Measurements from ENCODE around the gene AIPL1. TPM values are rescaled to one million over a fixed set of nuclear protein-coding genes. Genes with fewer than 3 reads are reported as not detected.

AIPL1 gene
- total RNA-seq, 2 experiments from 2014 or later = not detected

DNA sequence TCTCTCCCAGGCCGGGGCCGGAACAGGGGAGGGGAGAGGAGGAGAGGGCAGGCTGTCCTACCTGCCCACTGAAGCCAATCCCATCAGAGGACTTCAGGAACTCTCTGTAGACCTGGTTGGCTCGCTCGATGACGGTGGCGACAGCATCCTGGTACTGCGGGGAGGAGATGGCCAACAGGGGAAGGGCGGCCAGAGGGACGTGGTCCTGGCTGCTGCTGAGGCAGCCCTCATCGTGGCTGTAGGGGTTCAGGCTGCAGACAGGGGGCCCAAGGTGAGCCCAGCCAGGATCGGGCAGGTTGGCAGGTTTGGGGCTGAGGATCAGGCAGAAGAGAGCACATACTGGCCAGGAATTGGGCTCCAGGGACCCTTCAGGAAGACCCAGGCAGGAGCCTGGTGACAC, 43.6 kb upstream of the AIPL1 start:
- no peaks in the 10 kb centered on the region for H3K4me1 Mint-ChIP-seq (ENCODE audit: low read depth)
- H3K36me3 Mint-ChIP-seq (ENCODE audit: low read depth) = no peaks in the 10 kb centered on the region
- no peaks in the 10 kb centered on the region for H3K9me3 Mint-ChIP-seq
- no peak overlapping the region for H3K27ac Mint-ChIP-seq
- Histone ChIP-seq H3K9me3 (ENCODE audit: control insufficient read depth in 1 of 2, insufficient read depth in 1 of 2, low read length in 2 of 2) (no peaks in the 10 kb centered on the region), H3K27ac (ENCODE audit: low read depth in 1 of 2, low read length in 2 of 2) (no peak overlapping the region), H3K36me3 (ENCODE audit: insufficient read depth, low read length) (no peaks in the 10 kb centered on the region), H3K4me1 (ENCODE audit: insufficient read depth, low read length) (no peaks in the 10 kb centered on the region), H3K4me3 (ENCODE audit: low read length) (no peak overlapping the region), H3K27me3 (ENCODE audit: control insufficient read depth in 1 of 2, insufficient read depth in 2 of 2, low read length in 2 of 2) (no peaks in the 10 kb centered on the region)
- POLR2A ChIA-PET = no interaction called here
- H3K4me3 Mint-ChIP-seq = no peak overlapping the region
- no peak for DNase-seq
- ATAC-seq (ENCODE audit: poor library complexity) = no peak
- intact Hi-C loops (cut with DNase I, micrococcal nuclease) = loop anchor here in 1 of 2 experiments (10.0 kb wide), 1 partner anchor 526 kb away; no protein-coding TSS in a partner anchor
- CTCF ChIA-PET = no interaction called here
- TF ChIP-seq, protein P1, sequence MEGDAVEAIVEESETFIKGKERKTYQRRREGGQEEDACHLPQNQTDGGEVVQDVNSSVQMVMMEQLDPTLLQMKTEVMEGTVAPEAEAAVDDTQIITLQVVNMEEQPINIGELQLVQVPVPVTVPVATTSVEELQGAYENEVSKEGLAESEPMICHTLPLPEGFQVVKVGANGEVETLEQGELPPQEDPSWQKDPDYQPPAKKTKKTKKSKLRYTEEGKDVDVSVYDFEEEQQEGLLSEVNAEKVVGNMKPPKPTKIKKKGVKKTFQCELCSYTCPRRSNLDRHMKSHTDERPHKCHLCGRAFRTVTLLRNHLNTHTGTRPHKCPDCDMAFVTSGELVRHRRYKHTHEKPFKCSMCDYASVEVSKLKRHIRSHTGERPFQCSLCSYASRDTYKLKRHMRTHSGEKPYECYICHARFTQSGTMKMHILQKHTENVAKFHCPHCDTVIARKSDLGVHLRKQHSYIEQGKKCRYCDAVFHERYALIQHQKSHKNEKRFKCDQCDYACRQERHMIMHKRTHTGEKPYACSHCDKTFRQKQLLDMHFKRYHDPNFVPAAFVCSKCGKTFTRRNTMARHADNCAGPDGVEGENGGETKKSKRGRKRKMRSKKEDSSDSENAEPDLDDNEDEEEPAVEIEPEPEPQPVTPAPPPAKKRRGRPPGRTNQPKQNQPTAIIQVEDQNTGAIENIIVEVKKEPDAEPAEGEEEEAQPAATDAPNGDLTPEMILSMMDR (IDR thresholded peaks at IDR 0.05) = no peak
- no peaks in the 10 kb centered on the region for H3K27me3 Mint-ChIP-seq

DNA sequence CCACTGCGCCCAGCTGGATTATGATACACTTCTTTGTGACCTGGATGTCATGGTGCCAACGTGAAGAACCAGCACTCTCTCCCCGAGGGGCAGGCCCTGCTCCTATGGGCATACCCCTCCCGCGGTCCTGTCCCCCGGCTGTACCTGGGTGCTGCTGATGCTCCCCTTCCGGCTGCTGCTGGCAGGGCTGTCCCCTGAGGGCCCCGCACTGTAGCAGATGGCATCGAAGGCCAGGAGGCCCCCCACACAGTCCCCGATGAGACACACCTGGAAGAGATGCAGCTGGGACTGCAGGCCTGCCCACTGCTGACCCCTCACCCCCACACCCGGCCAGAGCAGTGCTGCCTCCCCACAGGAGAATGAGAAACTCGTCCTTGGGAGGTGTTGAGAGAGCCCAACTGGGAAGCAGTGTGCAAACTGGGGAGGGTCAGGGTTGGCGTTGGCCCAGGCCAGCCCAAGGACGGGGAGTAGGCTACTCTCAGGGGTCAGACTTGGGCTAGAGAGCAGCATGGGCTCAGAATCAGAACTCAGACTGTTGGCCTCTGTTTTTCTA, 43.0 kb upstream of the AIPL1 start:
- H3K27me3 Mint-ChIP-seq = no peaks in the 10 kb centered on the region
- no peak overlapping the region for H3K4me3 ChIP-seq (ENCODE audit: low read length)

DNA sequence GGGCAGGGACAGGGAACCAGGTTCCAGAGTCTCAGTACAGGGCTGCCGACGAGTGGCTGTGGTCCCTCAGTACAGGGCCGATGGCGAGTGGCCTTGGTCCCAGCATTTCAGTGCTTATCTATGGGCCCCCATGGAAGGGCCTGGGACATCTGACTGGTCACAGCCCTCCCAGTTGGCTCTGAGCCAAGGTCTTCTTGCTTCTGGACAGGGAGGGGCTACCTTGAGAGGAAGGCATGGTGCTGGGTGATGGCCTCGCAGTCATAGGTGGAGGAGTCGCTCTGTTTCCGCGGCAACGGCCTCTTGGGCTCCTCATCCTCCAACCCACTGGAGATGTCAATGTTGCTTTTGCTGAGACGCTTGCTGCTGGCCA, 41.9 kb upstream of the AIPL1 start:
- H3K4me3 ChIP-seq (ENCODE audit: low read length) = no peak overlapping the region
- intact Hi-C loops (cut with DNase I, micrococcal nuclease) = loop anchor here in 1 of 2 experiments (10.0 kb wide), 1 partner anchor 528 kb away; no protein-coding TSS in a partner anchor

More for the DNA sequence above, 43.0 kb upstream of the AIPL1 start:
- Mint-ChIP-seq H3K27ac (no peak overlapping the region), H3K36me3 (ENCODE audit: low read depth) (no peaks in the 10 kb centered on the region), H3K4me3 (no peak overlapping the region), H3K9me3 (no peaks in the 10 kb centered on the region), H3K4me1 (ENCODE audit: low read depth) (no peaks in the 10 kb centered on the region)
- DNase-seq (no peak), ATAC-seq (ENCODE audit: poor library complexity) (no peak)
- Histone ChIP-seq H3K27me3 (ENCODE audit: control insufficient read depth in 1 of 2, insufficient read depth in 2 of 2, low read length in 2 of 2) (no peaks in the 10 kb centered on the region), H3K36me3 (ENCODE audit: insufficient read depth, low read length) (no peaks in the 10 kb centered on the region), H3K9me3 (ENCODE audit: control insufficient read depth in 1 of 2, insufficient read depth in 1 of 2, low read length in 2 of 2) (no peaks in the 10 kb centered on the region), H3K27ac (ENCODE audit: low read depth in 1 of 2, low read length in 2 of 2) (no peak overlapping the region), H3K4me1 (ENCODE audit: insufficient read depth, low read length) (peaks cover 6% of the 10 kb centered on the region)
- TF ChIP-seq, protein P1 (IDR thresholded peaks at IDR 0.05) = no peak
- ChIA-PET CTCF (no interaction called here), POLR2A (no interaction called here)
- intact Hi-C loops (cut with DNase I, micrococcal nuclease) = loop anchor here in 1 of 2 experiments (10.0 kb wide), 1 partner anchor 527 kb away; no protein-coding TSS in a partner anchor

More for the DNA sequence above, 41.9 kb upstream of the AIPL1 start:
- no peak overlapping the region for H3K27ac Mint-ChIP-seq
- no peaks in the 10 kb centered on the region for H3K27me3 Mint-ChIP-seq
- TF ChIP-seq, protein P1 (IDR thresholded peaks at IDR 0.05) = no peak
- H3K36me3 Mint-ChIP-seq (ENCODE audit: low read depth) = no peaks in the 10 kb centered on the region
- CTCF ChIA-PET = no interaction called here
- DNase-seq = no peak
- Histone ChIP-seq H3K4me1 (ENCODE audit: insufficient read depth, low read length) (peaks cover 6% of the 10 kb centered on the region), H3K9me3 (ENCODE audit: control insufficient read depth in 1 of 2, insufficient read depth in 1 of 2, low read length in 2 of 2) (no peaks in the 10 kb centered on the region), H3K36me3 (ENCODE audit: insufficient read depth, low read length) (no peaks in the 10 kb centered on the region), H3K27ac (ENCODE audit: low read depth in 1 of 2, low read length in 2 of 2) (no peak overlapping the region), H3K27me3 (ENCODE audit: control insufficient read depth in 1 of 2, insufficient read depth in 2 of 2, low read length in 2 of 2) (no peaks in the 10 kb centered on the region)
- no peaks in the 10 kb centered on the region for H3K9me3 Mint-ChIP-seq
- no peak for ATAC-seq (ENCODE audit: poor library complexity)
- POLR2A ChIA-PET = no interaction called here
- no peak overlapping the region for H3K4me3 Mint-ChIP-seq
- H3K4me1 Mint-ChIP-seq (ENCODE audit: low read depth) = no peaks in the 10 kb centered on the region

Measured in CD4-positive, alpha-beta T cell (primary cell).